Measurements from ENCODE around the gene CABCOCO1.

- TF ChIP-seq TAF1 (IDR thresholded peaks at IDR 0.05; ENCODE audit: borderline replicate concordance, insufficient read depth, low read length) (no peak), REST (IDR thresholded peaks at IDR 0.05; ENCODE audit: insufficient read depth in 1 of 2, low read depth in 2 of 2, low read length in 2 of 2) (no peak), POLR2AphosphoS5 (IDR thresholded peaks at IDR 0.05; ENCODE audit: low read depth, low read length) (no peak)
Measured at GRCh38 chr10:61628875-61629513, 33.7 kb upstream of the CABCOCO1 start.

All from PFSK-1 (cell line).